ENCODE data around the gene OSMR.

GRCh38 chr5:38870595-38870994, 24.8 kb downstream of the OSMR start:
- TF ChIP-seq EP300 (IDR thresholded peaks at IDR 0.05) (no peak), CTCF (IDR thresholded peaks at IDR 0.05) (no peak)

All from ovary (tissue), 3 donors.